ENCODE data around the gene SELENOO. TPM values are rescaled to one million over a fixed set of nuclear protein-coding genes. Genes with fewer than 3 reads are reported as not detected.

Gene SELENOO
- total RNA-seq, 1 experiment from 2014 or later: 32.8 TPM

DNA sequence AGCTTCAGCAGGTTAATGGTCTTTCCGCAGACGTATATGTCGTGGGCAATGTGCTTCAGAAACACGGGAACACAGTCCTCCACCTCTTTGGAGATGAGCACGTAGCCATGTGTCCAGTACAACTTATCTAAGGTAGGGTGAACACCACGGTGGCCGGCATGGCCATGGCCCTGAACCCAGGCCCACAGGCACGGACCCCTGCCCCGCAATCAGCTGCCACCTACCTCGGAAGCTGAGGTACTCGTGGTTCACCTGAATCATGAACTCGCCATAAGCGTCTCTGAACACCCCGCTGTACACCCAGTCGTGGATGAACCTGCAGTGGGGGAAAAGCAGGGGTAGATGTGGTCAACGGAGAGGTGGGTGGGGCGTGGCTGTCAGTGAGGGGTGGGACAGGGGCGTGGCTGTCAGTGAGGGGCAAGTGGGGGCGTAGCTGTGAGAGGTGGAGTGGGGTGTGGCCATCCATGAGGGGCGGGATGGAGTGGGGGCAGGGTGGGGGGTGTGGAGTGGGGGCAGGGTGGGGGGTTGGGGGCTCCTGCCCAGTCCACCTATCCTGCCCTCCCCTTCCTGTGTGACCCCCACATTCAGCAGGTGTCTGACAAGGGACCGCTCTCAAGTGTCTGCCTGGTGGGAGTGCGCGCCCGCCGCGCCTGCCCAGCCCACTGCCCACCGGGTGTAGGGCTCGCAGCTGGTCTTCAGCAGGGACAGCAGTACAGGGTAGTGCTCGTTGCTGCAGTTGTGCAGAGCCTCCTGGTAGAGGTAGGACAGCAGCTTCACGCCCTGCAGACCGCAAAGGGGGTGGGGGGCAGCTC is 25.5 kb downstream of the SELENOO start:
- H4K20me1 ChIP-seq (ENCODE audit: low read length): no peaks in the 10 kb centered on the region
- no peak overlapping the region for H3K4me2 ChIP-seq (ENCODE audit: low read length)
- no peak for ATAC-seq
- TF ChIP-seq EZH2phosphoT487 (IDR thresholded peaks at IDR 0.05; ENCODE audit: borderline replicate concordance, low read length): no peak
- intact Hi-C loops (cut with micrococcal nuclease): no loop called here
- no peak overlapping the region for H3K9ac ChIP-seq (ENCODE audit: low read length)
- no peak overlapping the region for H3K27ac ChIP-seq (ENCODE audit: low read length)
- POLR2A ChIA-PET (ENCODE audit: unreplicated experiment): no interaction called here
- H2AFZ ChIP-seq (ENCODE audit: low read length): no peak overlapping the region
- CTCF ChIA-PET: no interaction called here
- H3K36me3 ChIP-seq (ENCODE audit: low read depth, low read length): no peaks in the 10 kb centered on the region; the same call in 1 of the 2 replicates
- H3K79me2 ChIP-seq (ENCODE audit: low read length): no peaks in the 10 kb centered on the region
- no peak for DNase-seq
- no TSS peak for BruUV-seq (replicated peaks)
- H3F3A ChIP-seq (ENCODE audit: low read length, unreplicated experiment): no peaks in the 10 kb centered on the region
- no peaks in the 10 kb centered on the region for H3K9me3 ChIP-seq (ENCODE audit: low read length)
- H3K27me3 ChIP-seq (ENCODE audit: low read length): no peaks in the 10 kb centered on the region
- H3K9me2 ChIP-seq (replicated peaks; ENCODE audit: low read length): no peaks in the 10 kb centered on the region
- H3K4me3 ChIP-seq (ENCODE audit: low read length): no peak overlapping the region
- no peaks in the 10 kb centered on the region for H3K4me1 ChIP-seq (ENCODE audit: insufficient read depth, low read length)

DNA sequence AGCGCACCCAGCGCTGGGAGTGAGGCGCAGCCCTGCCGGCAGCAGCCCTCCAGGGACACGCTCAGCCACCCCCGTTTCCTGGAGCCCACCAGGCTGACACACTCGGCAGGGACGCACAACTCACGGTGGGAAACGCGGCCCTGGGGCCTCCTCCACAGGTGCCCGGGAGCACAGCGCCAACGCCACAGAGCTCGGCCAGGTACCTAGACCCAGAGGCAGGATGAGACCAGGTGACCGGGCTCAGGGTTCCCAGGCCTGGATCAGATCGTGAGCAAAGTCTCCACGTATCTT is 26.0 kb downstream of the SELENOO start:
- ATAC-seq (no peak), DNase-seq (no peak)
- Histone ChIP-seq H2AFZ (ENCODE audit: low read length) (no peak overlapping the region), H3K9me3 (ENCODE audit: low read length) (no peaks in the 10 kb centered on the region), H3F3A (ENCODE audit: low read length, unreplicated experiment) (no peaks in the 10 kb centered on the region), H4K20me1 (ENCODE audit: low read length) (no peaks in the 10 kb centered on the region), H3K36me3 (ENCODE audit: low read depth, low read length) (no peaks in the 10 kb centered on the region; the same call in 1 of the 2 replicates), H3K4me1 (ENCODE audit: insufficient read depth, low read length) (no peaks in the 10 kb centered on the region), H3K27ac (ENCODE audit: low read length) (no peak overlapping the region), H3K79me2 (ENCODE audit: low read length) (no peaks in the 10 kb centered on the region), H3K9ac (ENCODE audit: low read length) (no peak overlapping the region), H3K4me3 (ENCODE audit: low read length) (no peak overlapping the region), H3K27me3 (ENCODE audit: low read length) (no peaks in the 10 kb centered on the region), H3K9me2 (replicated peaks; ENCODE audit: low read length) (no peaks in the 10 kb centered on the region), H3K4me2 (ENCODE audit: low read length) (no peak overlapping the region)
- TF ChIP-seq, protein P1, sequence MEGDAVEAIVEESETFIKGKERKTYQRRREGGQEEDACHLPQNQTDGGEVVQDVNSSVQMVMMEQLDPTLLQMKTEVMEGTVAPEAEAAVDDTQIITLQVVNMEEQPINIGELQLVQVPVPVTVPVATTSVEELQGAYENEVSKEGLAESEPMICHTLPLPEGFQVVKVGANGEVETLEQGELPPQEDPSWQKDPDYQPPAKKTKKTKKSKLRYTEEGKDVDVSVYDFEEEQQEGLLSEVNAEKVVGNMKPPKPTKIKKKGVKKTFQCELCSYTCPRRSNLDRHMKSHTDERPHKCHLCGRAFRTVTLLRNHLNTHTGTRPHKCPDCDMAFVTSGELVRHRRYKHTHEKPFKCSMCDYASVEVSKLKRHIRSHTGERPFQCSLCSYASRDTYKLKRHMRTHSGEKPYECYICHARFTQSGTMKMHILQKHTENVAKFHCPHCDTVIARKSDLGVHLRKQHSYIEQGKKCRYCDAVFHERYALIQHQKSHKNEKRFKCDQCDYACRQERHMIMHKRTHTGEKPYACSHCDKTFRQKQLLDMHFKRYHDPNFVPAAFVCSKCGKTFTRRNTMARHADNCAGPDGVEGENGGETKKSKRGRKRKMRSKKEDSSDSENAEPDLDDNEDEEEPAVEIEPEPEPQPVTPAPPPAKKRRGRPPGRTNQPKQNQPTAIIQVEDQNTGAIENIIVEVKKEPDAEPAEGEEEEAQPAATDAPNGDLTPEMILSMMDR (conservative IDR thresholded peaks at IDR 0.05; ENCODE audit: low read depth, low read length): no peak
- TF ChIP-seq EZH2phosphoT487 (IDR thresholded peaks at IDR 0.05; ENCODE audit: borderline replicate concordance, low read length) (no peak), EZH2 (IDR thresholded peaks at IDR 0.05; ENCODE audit: low read length, unreplicated experiment) (no peak)
- POLR2A ChIA-PET (ENCODE audit: unreplicated experiment): no interaction called here
- intact Hi-C loops (cut with micrococcal nuclease): no loop called here
- CTCF ChIA-PET: no interaction called here
- BruUV-seq (replicated peaks): no TSS peak

DNA sequence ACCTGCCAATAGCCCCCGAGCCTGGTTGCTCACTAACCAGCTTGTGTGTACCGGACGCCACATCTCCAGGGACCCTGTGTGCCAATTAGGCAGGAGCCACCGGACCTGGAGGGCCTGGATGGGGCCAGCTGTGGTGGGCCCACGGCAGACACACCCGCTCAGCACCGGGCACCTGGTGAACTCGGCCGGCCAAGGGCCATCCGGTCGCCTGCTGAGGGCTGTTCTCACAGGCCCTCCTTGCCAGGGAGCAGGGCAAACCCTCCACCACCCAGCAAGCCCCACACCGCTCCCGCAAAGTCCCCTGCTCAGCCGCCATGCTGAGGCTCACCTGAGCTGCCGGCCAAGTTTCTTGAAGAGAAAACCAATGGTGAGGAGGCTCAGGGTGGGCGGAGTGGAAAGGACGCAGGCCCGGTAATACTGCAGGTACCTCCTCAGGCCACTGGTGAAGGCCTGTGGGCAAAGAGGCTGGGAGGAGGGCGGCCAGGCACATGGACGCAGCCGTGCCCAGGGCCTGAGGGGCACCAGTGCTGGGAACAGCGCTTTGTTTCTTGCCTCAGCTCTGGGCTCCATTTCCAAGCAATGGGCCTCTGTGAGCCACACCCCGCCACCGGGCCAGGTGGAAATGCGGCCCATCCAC is 26.9 kb downstream of the SELENOO start:
- TF ChIP-seq EZH2 (IDR thresholded peaks at IDR 0.05; ENCODE audit: low read length, unreplicated experiment) (no peak), EZH2phosphoT487 (IDR thresholded peaks at IDR 0.05; ENCODE audit: borderline replicate concordance, low read length) (no peak)
- TF ChIP-seq, protein P1 (conservative IDR thresholded peaks at IDR 0.05; ENCODE audit: low read depth, low read length): no peak
- no peaks in the 10 kb centered on the region for H3K9me3 ChIP-seq (ENCODE audit: low read length)
- no peaks in the 10 kb centered on the region for H3F3A ChIP-seq (ENCODE audit: low read length, unreplicated experiment)
- BruUV-seq (replicated peaks): no TSS peak
- H3K79me2 ChIP-seq (ENCODE audit: low read length): no peaks in the 10 kb centered on the region
- ATAC-seq (no peak), DNase-seq (no peak)
- no peak overlapping the region for H3K27ac ChIP-seq (ENCODE audit: low read length)
- no peaks in the 10 kb centered on the region for H3K9me2 ChIP-seq (replicated peaks; ENCODE audit: low read length)
- no peak overlapping the region for H3K4me2 ChIP-seq (ENCODE audit: low read length)
- no peaks in the 10 kb centered on the region for H4K20me1 ChIP-seq (ENCODE audit: low read length)
- CTCF ChIA-PET: no interaction called here
- POLR2A ChIA-PET (ENCODE audit: unreplicated experiment): no interaction called here
- no peak overlapping the region for H3K9ac ChIP-seq (ENCODE audit: low read length)
- no peaks in the 10 kb centered on the region for H3K4me1 ChIP-seq (ENCODE audit: insufficient read depth, low read length)
- H2AFZ ChIP-seq (ENCODE audit: low read length): no peak overlapping the region
- no peaks in the 10 kb centered on the region for H3K36me3 ChIP-seq (ENCODE audit: low read depth, low read length)
- intact Hi-C loops (cut with micrococcal nuclease): no loop called here
- no peak overlapping the region for H3K4me3 ChIP-seq (ENCODE audit: low read length)
- H3K27me3 ChIP-seq (ENCODE audit: low read length): no peaks in the 10 kb centered on the region

Measured in PC-3 (cell line).